NCI-H1092 treated with DMSO at 0.1 percent for 48 hours (cell line): ENCODE results near the gene CCNF.
"Not testable (repeated sequence)": the region's sequence is repeated elsewhere in the genome, so short reads cannot be mapped to it uniquely, and the experiment has no call there.

Source experiments
- DNase-seq: peaks from one replicate; lab custom pipeline; 2025; lab: John Stamatoyannopoulos, UW

Gene CCNF, protein sequence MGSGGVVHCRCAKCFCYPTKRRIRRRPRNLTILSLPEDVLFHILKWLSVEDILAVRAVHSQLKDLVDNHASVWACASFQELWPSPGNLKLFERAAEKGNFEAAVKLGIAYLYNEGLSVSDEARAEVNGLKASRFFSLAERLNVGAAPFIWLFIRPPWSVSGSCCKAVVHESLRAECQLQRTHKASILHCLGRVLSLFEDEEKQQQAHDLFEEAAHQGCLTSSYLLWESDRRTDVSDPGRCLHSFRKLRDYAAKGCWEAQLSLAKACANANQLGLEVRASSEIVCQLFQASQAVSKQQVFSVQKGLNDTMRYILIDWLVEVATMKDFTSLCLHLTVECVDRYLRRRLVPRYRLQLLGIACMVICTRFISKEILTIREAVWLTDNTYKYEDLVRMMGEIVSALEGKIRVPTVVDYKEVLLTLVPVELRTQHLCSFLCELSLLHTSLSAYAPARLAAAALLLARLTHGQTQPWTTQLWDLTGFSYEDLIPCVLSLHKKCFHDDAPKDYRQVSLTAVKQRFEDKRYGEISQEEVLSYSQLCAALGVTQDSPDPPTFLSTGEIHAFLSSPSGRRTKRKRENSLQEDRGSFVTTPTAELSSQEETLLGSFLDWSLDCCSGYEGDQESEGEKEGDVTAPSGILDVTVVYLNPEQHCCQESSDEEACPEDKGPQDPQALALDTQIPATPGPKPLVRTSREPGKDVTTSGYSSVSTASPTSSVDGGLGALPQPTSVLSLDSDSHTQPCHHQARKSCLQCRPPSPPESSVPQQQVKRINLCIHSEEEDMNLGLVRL

DNA sequence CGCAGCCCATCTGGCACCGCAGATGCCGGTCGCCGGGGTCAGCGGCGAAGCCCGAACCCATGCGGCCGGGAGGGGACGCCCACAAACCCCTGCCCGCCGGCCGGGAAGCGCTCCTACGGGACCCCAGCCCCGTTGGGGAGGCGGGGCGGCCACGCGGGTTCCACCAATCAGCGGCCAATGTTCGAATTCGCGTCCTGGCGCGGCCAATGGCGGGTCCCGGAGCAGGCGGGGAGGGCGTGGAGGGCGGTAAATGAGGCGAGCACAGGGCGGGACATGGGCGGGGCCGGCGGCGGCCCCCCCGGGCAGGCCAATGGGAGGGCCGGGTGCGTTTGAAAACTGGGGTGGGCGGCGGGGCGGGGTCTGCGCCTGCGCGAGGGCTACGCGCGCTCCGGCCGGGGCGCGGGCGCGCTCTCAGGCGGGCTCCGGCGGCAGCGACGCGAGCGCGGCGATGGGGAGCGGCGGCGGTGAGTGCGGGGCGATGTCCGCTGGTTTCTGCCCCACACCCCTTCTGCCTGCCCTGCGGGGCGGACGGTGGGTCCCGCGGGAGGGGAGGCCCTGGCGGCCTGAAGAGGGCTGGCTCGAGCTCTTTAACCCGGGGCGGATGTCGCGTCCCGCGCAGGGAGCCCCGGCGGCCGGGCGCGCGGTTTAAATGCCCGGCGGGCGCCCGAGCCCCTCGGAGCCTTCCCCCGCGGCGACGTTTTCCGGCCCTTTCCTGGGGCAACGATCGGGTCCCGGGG, at the start of gene CCNF:
Gene CCNF (plus strand): TSS at position 414 of the 737 bp plus-strand sequence. CDS start 35 bp downstream, at position 449.
- DNase-seq, result peak; percentile 97

DNA sequence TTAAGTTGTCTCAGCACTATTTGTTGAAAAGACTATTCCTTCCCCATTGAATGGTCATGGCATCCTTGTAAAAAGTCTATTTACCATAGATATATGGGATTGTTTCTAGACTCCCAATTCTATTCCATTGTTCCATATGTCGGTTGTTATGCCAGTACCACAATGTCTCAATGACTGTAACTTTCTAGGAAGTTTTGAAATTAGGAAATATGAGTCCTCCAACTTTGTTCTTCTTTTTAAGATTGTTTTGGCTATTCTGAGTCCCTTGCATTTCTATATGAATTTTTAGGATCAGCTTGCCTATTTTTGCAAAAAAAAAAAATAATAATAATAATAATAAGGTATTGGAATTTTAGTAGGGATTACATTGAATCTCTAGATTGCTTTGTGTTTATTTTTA, 45.7 kb upstream of the CCNF start:
- DNase-seq, result no peak

DNA sequence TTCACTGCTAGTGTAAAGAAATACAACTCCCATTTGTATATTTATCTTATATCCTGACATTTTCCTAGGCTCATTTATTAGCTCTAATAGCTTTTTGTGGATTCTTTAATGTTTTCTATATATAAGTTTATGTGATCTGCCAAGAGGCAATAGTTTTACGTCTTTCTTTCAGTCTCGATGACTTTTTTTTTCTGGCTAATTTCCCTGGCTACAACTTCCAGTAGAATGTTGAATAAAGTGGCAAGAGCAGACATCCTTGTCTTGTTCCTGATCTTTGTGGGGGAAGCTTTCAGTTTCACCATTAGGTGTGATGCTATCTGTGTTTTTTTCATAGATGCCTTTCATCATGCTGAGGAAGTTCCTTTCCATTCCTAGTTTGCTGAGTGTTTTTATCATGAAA, 44.8 kb upstream of the CCNF start:
- no peak for DNase-seq

DNA sequence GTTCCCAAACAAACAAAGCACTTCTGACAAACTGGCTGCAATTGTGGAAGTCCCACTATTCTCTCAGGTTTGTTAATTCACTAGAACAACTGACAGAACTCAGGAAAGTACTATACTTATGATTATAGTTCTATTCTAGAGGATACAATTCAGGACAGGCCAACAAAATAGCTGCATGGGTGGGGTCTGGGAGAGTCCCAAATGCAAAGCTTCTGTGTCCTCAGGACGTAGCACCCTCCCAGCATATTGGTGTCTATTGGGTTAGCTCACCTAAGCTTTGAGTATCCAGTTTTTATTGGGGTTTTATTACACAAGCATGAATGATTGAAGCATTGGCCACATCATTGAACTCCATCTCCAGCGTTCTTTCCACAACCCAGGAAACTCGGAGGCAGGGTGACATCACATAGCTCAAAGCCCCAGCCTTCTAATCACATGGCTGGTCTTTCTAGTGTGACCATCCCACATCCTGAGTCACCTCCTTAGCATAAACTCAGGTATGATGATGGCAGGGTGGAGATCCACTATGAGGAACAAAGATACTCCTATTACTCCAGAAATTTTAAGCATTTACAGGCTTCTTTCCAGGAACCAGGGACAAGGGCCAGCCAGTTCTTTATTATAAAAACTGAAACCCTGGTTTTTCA, 43.9 kb upstream of the CCNF start:
- no peak for DNase-seq

DNA sequence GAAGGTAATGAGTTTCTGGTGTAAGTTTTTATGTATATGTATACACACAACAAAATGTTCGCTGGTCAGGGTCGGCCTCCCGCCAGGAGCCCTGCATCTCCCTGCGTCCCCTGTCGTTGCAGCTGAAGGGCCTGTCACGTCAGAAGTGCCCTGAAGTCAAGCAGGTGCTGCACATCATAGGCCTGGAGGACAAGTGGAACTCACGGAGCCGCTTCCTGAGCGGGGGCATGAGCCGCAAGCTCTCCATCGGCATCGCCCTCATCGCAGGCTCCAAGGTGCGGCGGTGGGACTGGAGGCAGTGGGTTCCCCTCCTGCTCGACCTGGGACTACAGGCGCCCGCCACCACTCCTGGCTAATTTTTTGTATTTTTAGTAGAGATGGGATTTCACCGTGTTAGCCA, 43.3 kb upstream of the CCNF start:
- not testable (repeated sequence) for DNase-seq

DNA sequence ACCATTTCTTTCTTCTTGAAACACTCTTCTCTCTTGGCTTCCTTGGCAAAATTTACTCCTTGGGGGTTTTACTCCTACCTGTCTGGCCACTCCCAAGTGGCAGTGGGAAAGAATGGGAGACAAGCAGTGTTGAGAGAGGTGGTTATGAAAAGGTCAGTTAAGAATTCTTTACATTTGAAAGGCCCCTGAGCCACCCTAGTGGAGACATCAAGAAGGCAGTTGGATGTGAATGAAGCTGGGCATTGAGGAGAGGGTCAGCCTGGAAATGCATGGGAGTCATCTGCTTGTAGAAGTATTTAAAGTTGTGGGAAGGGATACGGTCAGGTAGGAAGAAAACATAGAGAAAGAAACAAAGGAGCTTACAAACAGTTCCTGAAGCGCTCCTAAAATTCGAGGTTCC, 42.3 kb upstream of the CCNF start:
- DNase-seq, result peak; percentile 27

DNA sequence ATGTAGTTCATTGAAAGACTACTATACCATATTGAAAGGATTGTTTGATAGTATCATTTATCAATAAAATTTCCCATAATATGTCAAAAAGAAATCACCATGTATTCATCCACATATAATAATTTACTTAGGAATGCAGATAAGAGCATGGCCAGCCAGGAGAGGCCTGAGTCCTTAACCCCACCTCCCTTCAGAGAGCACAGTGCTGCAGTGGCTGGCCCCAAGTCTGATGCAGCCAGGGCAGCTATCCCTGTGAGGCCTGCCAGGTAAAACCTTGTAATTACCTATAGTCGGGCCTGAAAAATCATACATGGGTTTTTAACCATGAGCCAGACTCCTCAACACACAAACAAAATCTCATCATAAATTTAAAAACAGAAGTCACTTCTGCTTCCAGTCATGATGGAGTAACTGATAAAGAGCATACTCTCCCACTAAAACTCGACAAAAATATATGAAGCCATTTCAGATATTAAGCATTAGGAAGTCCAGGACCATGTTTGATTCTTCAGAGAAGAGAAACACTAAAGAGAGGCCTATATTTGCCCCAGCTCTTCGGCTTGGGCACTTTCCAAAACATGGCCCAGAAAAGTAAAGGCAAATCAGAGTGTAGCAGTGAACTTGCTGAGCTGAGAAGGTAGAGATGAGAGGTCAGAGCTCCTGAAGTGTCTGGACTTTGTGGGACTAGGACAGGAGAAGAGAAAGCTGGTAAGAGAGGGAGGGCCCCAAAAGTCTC, 40.9 kb upstream of the CCNF start:
- no peak for DNase-seq

DNA sequence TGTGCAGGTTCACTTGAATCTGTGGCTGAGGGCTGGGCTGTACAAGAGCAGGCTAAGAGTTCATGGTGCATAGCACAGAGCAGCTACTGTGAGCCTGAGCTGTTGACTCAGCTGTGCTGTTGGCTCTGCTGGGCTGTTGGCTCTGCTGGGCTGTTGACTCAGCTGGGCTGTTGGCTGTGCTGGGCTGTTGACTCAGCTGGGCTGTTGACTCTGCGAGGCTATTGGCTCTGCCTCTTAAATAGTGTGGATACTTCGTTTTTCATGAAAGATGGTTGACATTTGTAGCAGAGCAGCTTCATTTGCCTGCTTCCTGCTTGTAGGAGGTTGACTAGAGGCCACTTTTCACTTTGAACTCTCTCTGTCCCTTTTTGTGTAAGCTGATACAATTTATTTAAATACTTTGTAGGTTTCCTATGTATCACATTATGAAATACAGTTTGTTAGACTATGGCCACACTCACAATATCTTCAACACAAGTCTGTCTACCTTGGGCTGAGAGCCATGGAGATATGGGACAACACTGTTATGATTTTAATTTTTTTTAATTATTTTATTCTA, 40.3 kb upstream of the CCNF start:
- peak; percentile 79 for DNase-seq

DNA sequence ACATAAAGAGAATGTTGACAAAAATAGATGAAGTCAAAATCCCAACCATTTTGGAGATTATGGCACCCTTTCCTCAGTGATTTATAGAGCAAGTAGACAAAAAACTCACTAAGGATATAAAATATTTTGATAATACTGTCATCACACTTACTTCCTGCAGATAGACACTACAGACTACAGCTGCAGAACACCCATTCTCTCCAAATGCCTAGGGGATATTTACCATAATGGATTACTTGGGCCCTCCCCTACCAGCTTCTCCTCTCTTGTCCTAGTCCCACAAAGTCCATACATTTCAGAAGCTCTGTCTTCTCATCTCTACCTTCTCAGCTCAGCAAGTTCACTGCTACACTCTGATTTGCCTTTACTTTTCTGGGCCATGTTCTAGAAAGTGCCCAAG, 37.2 kb upstream of the CCNF start:
- no peak for DNase-seq

DNA sequence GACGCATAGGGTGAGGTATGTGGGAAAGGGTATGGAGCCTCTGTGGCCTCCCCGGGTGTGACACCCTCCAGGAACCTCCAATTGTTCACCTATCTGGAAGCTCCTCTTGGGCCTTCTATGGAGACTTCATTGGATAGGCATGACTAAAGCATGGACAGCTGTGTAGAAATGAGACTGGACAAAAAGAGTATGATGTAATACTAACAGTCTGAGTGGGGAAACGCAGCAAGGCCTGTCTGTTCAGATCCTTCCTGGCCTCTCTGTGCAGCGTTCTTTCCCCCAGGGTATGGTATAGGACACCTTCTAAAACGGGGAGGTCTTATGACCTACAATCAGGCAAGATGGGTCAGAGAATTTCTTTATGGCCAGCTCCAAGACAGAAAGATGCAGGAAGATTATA, 30.7 kb upstream of the CCNF start:
- DNase-seq, result no peak

DNA sequence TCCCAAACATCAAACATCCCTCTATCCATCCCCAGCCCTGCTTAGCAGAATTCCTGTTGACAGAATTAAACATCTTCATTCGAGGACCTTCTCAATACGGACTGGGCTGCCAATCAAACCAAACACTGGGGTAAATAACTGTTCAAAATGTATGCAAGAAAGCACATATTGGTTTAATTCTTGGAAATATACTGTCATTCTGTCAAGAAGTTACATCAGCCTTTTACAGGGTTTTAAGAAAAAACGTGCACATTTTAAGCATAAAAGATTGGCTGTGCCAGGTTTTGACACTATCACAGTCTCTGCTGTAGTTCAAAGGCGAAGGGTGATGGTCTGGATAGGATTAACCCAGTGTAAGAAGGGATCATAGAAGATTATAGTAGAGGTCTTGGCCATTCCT, 25.1 kb upstream of the CCNF start:
- no peak for DNase-seq

DNA sequence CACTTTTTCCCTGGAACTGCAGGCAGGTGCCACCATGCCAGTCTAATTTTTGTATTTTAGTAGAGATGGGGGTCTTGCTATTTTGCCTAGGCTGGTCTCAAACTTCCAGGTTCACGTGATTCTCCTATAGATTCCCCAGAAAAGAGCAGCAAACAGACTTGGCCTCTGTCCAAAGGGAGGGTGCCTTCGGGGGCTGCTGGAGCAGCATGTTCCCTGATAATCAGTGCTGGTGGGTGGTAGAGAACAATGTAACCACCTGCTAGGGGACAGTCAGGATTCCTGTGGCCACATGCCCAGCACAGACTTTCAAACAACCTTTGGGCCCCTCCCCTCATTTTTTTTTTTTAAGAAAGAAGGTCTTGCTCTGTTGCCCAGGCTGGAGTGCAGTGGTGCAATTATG, 14.2 kb upstream of the CCNF start:
- no peak for DNase-seq

DNA sequence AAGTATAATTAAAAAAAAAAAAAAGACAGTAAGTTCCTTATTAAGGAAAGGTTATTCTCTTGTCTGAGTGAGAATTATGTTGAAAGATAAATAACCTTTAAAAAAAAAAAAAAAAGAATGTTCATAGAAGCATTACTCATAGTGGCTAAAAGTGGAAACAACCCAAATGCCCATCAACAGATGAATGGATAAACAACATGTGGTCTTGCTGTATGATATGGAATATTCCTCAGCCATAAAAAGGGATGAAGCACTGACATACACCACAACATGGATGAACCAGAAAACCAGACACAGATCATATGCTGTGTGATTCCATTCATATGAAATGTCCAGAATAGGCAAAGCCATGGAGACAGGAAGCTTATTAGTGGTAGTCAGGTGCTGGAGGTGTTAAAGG, 9.2 kb upstream of the CCNF start:
- no peak for DNase-seq

DNA sequence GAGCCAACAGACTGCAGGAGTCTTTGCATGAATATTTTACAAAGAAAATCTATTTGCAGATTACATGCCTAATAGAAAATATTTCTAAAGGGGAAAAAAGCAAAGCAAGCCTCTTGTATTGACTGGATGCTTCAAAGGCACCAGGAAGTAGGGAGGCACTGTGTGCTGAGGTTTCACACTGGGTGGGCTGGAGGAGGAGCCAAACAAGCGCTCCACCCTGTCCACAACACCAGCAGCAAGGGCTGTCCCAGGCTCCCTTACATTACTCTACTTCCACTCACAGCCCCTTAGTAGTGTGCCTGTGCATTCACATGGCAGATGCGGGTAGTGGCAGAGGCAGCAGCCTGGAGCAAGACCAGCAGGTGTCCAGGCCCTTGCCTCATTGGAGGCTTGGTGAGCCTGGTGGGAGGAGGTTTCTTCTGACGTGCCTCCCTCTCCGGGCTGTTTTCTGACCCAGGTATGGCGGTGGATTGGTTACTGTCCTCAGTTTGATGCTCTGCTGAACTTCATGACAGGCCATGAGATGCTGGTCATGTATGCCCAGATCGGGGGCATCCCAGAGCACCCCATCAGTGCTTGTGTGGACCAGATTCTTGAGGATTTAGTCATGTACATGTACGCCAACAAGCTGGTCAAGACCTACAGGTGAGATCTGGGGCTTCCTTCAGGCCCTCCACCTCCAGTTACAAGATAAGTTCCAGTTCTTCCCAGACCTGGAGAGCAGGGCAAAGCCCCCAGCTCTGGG, 7.0 kb upstream of the CCNF start:
- no peak for DNase-seq

DNA sequence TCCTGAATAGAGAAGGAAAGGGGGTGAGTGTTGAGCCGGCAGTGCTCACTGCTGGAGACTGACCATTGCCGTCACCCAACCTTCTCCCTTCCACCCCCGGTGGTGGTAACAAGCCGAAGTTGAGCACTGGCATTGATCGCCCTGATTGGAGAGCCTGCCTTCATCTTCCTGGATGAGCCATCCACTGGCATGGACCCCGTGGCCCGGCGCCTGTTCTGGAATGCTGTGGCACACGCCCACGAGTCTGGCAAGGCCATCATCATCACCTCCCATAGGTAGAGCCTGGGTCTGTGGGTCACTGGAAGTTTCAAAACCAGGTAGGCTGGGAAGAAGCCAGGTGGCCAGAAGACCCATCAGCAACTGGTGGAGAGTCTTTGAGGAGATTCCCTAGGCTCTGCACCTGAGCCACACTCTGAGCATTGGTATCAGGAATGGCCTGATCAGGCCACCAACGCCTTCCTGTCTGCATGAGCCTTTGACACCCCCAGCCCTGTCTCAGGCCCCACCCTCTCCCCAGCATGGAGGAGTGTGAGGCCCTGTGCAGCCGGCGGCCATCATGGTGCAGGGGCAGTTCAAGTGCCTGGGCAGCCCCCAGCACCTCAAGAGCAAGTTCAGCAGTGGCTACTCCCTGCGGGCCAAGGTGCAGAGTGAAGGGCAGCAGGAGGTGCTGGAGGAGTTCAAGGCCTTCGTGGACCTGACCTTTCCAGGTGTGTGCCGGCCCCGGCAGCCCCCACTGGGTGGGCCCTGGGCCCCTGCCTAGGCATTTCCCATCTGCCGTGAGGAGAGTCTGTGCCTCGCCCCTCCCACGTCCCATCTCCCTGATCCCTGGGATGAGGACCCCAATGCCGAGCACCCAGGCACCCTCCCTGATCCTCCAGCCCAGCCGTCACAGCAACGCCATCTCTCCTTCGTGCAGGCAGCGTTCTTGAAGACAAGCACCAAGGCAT, 4.9 kb upstream of the CCNF start:
- no peak for DNase-seq

DNA sequence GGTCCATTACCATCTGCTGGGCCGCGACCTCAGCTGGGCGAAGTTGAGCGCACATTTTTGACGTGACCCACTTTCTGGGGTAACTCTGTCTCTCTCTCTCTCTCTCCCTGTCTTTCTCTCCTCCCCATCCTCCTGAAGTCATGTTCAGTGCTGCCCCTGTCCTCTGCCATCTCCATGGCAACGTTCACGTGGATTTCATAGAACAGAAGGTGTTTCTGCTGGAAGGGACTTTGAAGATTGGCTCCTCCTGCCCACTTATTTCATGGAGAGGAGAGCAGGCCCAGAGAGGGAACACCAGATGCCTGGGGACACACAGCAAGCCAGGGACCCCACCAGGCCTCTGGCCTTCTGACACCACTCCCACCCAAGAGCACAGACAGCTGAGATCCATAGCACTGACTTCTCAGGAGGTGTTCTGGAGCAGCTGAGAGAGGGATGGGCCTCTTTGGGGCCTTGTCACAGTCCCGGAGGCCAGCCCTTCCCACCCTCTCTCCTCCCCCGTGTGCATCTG, 4.2 kb upstream of the CCNF start:
- no peak for DNase-seq

DNA sequence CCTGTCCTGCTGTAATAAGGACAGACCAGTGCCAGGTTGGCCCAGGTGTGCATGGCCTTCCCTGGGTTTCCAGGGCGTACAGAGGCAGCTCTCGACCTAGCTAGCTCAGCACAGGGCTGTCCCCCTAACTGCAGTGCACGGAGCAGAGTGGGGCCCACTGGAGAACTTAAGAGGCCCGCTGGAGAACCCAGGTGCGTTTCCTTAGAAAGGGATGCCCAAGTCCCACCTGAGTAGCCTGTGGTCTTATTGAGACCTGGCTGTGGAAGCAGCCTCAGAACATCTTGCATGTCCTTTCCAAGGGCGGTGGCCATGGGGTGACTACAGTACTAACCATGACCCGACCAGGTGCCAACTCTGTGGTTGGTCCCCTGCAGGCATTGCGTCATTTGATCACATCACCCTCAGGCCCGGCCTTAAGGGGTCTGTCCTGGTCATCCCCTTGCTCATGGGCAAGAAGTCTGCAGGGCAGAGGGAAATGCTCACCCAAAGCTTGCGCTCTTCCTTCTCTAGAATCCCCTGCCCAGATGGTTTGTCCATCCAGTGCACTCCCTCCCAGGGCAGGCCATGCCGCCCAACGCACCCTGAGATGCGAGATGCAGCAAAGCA, 3.3 kb upstream of the CCNF start:
- DNase-seq, result no peak

DNA sequence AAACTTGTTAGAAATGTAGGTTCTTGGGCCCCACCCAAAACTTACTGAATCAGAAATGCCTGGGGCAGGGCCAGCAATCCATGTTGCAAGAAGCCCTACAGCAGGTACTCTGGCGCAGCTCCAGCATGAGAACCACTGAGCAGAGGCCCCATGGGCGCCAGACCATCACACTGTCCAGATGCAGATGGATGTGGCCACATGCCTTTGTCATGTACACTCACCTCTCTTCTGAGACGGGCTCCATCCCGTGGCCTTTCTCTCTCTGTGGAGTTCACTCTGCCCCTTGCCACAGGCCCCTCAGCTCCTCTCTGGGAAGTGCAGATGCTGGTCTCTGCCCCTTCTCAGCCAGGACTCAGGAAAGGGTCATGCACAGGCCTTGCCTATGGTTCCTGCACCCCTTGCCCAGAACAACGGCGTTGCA, 2.3 kb upstream of the CCNF start:
- DNase-seq, result no peak

DNA sequence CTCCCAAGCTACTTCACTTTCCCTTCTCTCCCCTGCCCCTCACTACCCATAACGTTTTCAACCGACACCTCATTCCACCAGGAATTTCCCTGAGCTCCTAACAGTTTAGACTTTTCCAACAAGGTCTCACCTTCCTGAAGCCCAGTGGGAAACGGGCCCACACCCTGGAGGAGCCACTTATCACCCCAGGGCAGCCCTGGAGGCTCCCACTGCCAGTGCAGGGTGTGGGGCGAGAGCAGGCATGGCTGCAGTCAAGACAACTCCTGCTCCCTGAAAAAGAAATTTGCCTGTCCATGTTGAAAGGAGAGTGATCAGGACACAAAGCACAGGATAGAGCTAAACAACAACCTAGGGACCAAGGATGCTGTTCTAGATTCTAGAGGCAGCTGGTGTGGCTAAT, 1.7 kb upstream of the CCNF start:
- no peak for DNase-seq
